NCI-H774 (cell line): ENCODE data around the gene SSPN.

Experiments used
- DNase-seq: peaks from one replicate; lab custom pipeline; 2025; lab: John Stamatoyannopoulos, UW

The SSPN gene

DNA sequence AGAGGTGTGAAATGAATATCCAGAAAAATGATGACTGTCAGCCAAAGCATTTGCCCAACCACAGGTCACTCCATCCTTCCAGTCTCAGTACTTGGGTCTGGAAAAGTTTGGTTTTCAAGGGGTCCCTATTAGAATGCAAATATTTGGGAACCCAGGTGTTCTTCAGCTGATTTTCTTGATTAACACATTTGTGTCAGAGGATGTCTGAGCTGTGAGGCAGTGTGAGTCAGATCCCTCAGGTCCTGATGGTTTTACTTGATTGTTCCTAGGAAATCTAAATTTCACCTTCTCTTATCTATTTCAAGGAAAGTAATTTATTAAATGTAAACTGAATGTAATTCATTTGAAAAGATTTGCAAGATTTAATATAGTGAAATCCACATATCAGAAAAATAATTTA is 71.5 kb downstream of the SSPN start:
- DNase-seq, result no peak

DNA sequence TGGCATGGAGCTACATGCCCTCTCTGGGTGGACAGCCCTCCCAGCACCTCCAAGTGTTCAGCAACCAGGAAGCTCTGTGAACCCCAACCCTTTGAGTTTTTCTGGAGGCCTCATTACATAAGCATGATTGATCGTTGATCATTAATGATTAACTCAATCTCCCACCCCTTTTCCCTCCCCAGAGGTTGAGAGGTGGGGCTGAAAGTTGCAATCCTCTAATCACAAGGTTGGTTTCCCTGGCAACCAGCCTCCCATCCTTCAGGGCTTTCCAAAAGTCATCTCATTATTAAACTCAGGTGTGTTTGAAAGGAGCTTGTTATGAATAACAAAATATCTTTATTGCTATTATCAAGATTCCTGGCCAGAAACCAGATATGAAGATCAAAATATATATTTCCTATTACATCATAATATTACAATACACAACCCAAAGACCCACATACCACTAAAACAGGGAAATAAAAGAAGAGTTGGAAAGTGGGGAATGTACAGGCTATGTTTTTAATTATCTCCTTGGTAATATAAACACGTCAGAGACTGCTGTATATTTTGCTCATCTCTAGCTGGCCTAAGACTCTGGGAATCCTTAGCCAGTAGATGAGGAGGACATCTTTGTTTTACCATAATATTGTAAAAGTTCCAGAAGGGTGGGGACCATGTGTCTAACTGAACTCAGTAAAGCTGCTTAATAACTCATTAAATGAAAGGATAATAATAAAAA is 73.6 kb downstream of the SSPN start:
- no peak for DNase-seq

DNA sequence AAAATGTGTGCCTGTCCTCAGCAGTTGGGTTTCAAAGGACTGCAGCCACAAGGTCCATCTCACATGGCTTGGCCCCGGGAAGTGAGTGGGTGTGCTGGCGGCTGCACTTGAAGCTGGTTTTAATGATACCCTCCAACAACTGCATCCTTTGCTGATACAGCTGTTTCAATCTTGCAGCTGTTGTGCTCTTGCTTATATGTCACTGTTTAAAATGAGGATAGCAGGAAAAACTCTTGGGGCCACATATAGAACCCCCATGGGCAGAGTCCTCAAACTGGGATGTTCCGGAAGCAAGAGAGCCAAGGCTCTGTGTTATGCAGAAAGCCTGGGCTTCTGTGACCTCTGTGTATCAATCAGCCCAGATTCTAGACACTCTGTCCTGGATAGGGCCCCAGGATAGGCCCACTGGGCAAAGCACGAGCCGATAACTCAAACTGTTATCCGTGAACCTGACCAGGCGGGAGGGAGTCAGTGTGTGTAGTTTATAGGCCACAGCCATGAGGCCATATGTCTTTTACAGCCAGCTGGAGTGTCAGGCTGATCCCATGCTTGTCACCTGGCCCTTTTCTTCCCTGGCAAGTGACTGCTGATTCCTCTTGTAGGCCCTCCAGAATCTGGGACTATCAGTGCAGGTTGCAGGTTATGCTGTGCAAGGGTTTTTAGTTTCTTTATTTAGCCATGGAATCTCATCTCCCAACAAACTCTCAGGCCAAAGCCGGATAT is 74.3 kb downstream of the SSPN start:
- DNase-seq, result no peak

DNA sequence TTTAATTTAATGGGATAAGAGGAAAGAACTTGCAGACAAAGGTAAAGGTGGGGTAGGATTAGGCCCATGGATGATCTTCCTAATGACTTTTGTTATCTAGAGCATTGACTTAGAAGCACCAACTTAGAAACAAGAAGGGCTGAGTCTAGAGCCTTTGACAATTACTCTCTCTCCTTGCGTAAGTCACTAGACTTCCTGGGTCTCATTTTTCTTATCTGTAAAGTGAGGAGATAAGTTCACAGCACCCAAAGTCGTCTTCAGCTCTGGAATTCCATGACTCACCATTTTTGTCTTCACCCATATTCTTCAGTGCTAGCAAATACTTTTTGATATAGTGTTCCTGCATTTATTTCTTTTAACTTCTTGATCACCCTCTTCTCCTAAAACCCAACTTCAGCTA is 75.7 kb downstream of the SSPN start:
- DNase-seq, result no peak

DNA sequence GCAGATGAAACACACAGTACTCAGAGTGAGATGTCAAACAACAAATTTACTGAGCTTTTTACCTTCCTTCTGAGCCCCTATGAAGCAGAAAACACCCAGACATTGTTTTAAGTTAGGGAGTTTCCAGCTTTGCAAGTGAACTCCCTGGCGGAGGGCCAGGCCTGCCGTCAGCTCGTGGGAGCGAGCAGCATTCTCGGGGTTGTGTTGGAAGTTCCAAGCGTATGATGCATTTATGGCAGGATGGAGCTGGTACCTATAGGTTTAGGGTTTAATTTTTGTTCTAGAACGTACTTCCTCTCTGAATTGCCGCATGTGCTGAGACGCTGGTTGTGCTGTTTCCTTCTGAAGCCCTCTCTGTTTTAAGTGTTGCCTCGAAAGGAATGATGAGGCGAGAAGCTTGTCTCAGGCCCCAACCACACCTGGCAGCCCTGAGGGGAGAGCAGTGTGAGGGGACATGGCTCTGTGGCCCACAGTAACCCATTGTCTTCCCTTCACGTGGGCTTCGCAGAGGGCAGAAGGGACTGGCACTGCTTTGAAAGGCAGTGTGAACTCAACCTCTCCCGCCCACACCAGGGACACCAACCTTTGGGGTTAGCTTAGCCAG is 76.6 kb downstream of the SSPN start:
- no peak for DNase-seq

DNA sequence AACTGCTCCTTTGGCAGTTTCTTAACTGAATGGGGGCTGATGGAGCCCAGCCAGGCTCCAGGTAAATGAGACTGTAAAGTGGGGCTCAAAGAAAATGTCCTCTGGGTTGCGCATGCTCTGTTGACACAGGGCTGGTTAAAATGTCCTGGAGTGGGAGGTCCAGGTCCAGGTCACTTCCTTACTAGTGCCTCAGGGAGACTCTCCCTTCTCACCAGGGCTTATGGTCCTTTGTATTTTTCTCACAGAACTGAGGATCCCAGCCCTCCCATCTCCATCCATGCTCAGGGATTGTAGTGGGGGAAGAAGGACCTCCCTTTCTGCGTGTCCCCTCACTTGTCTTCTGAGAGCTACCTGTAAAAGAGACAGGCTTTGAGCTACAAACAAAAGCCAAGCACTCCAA is 77.5 kb downstream of the SSPN start:
- DNase-seq, result no peak

DNA sequence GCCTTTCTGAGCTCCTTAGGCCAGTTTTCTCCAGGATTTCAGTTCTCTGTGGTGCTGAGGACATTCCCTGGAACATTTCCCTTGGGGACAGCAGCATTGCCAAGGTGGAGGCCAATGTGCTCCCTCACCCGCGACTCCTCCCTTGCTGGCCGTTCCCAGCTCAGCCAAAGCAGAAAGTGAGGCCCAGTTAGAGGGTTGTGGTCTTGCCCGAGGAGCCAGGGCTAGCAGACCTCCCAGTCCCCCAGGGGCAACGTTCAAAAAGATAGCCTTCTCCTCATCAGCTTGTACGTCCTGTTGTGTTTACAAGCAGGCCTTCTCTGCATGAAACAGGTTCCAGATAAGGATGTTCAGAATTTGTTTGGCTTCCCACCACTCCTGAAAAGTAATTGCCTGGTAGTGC is 78.4 kb downstream of the SSPN start:
- no peak for DNase-seq

DNA sequence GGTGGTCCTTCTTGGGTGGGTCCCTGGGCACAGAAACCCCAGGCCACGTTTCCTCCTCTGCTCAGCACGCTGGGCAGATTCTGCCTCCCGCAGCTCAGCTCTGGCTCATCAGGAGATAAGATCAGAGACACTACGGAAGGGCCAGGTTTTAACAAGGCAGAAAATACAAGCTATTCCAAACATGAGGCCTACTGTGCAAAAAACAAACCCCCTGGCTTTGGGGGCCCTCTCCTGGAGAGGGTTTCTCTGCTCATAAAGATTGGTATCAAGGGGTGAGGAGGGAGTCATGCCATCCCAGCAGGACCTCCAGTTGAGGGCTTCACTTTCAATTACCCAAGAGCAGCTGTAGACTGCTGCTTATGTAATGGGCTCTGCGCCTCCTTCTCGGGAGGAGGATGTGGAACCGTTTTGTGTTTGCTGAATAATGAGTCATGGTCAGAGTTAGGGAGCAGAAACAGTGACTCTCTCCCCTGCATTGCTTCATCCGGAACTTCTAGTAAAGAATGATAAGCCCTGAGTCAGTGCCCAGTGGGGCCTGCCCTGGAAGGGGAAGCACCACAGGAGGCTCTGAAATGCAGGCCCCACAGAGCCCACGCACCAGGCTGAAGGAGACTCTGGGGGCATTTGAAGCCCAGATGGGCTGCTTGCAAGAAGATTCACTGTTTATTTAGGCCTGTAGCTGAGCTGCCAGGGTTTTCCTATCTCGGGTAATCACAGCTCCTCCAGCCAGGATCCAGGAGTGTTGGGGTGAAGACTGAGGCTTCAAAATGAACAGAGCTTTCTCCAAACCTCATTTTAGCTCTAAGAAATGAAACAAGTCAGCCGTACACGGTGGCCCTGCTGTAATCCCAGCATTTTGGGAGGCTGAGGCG is 79.3 kb downstream of the SSPN start:
- peak; percentile 36 for DNase-seq

DNA sequence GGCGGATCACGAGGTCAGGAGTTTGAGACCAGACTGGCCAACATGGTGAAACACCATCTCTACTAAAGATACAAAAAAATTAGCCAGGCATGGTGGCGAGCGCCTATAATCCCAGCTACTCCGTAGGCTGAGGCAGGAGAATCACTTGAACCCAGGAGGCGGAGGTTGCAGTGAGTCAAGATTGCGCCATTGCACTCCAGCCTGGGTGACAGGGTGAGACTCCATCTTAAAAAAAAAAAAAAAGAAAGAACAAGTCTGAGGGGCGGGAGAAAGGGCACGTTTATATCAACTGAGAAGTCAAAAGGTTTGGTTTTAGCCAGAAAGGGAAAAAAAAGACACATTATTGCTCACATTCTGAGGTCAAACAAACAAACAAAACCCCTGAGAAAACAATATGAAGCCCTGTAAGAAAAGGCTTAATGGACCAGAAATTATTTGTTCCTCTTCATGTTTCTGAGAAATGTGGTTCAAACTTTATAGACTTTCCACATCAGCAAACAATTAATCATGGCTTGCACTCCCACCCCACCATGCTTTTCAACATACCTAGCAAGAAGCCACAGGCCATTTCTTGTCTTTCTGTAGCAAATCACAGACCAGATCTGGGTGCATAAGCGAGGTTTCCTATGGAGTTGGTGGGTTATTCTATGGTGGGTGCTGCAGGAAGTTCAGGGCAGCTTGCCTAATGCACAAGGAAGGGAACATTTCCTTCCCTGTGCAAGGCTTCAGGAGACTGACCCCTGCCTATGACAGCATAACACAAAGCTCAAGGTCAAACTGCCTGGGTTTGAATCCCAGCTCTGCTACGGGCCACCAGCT is 80.1 kb downstream of the SSPN start:
- DNase-seq, result no peak

DNA sequence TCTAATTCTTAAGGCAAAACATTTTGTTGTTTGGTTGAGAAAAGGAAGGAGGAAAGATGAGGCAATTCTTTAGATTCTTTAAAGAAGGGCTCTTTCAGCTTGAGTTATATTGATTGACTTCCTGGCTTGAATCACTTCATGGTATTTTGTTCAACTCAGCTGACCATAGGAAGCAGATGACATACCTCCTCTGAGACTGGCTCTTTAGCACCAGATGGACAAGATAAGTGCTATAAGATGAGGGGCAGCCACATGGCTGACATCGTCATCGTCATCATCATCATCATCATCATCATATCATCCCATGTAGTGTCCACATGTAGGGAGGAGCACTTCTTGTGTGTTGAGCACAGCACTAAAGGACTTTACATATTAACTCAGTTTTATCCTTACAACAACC is 81.3 kb downstream of the SSPN start:
- no peak for DNase-seq

DNA sequence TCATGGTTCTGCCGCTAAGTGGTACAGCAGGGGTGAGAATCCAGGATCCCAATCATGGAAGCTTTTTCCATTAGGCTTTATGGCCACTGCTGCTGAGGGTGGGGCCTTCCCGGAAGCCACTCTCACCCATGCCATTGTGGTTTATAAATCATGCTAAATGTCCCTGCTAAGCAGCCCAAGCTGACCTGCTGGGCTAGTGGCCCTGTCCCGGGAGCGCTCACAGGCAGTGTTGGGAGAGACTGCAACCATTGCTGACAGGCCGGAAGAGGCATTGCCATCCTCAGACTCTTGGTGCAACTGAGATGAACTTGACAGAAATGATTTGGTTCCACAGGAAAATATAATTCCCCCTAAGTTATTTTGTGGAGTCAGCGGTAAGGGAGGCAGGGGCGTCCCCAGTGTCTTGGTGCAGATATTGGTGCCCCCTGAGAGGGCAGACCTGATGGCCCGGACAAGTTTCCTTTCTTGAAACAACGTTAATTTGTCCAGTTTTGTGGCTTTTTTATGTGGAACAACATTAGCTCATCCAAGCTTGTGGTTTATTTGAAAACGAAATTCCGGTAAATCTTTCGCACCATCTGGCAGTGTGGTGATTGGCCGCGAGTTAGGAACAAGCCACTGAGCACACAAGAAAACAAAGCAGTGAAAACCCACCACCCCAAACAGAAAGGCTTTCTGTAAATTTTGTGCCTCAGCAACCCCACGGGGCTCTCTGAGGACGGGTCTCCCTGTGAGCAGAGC is 82.3 kb downstream of the SSPN start:
- no peak for DNase-seq

DNA sequence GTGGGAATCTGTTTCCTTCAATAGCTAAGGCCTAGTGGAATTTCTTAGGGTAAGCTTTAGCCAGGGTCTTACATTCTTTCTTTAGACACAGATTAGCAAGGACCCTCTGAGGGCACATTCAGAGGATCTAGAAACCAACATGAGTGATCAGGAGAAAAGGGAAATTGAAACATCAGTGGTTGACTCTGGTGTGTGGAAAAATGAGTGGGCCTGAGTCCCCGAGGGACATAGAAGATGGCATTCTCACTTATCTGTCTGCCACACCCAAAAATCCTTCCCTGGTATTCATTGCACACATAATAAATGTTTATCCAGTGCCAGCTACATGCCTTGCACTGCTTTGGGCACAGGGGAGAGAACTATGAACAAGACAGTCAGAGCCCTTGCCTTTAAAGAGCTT is 82.9 kb downstream of the SSPN start:
- no peak for DNase-seq

DNA sequence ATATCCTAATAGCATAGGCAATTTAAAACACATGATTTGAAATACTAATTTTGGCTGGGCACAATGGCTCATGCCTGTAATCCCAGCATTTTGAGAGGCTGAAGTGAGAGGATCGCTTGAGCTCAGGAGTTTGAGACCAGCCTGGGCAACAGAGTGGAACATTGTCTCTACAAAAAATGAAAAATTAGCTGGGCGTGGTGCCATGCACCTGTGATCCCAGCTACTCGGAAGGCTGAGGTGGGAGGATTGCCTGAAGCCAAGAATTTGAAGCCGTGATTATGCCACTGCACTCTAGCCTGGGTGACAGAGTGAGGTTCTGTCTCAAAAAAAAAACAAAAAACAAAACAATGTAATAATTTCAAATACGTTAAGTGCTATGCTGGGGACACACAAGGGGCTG is 83.3 kb downstream of the SSPN start:
- DNase-seq, result no peak

DNA sequence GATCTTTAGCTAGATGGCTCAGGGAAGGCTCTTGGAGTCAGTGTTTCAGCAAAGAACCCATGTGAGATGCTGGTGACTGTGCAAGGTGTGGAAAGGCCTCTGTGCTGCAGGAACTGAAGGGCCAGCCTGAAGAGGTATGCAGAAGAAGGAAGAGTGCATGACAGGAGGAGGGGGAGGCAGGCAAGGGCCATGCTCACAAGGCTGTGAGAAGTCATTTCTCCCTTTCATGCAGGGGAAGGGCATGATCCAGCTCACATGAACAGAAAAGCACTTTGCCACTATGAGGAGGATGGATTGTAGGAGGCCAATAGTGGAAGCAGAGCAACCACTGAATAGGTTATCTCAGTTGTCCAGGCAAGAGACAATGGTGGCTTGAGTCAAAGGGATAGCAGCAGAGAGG is 83.7 kb downstream of the SSPN start:
- no peak for DNase-seq

DNA sequence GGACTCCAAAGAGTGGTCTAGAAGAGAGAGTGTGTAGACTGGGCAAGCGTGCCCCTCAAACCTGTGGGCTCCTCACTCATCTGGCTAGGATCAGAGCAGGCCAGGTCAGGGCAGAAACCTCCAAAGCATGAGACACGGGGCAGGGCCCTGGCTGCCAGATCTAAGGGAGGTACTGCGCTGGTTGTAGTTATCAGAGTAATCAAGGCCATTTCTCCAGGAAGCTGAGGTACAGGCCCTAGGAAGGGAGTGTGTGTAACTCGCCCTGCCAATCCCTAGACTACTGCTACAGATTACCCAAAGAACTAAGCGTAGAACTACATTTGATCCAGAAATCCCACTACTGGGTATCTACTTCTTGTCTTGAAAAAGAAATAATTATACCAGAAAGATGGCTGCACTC is 84.5 kb downstream of the SSPN start:
- no peak for DNase-seq

DNA sequence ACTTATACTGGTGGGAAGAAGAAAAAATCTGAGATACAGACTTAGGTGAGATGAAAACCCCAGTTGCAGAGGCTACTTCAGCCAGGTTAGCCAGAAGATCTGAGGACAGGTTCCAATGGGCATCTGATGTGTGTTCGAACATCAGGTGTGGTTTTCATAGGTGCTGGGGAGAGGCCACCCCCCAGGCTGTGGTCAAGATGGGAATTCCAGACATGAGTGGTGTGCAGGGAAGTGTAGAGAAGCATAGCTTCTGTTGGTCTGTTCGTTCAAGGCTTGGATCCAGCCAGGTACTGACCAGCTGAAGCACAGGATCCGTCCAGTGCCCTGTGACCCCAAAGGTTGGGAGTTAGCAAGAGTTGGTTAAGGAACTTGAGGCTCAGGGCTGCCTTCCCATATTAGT is 85.5 kb downstream of the SSPN start:
- DNase-seq, result no peak

DNA sequence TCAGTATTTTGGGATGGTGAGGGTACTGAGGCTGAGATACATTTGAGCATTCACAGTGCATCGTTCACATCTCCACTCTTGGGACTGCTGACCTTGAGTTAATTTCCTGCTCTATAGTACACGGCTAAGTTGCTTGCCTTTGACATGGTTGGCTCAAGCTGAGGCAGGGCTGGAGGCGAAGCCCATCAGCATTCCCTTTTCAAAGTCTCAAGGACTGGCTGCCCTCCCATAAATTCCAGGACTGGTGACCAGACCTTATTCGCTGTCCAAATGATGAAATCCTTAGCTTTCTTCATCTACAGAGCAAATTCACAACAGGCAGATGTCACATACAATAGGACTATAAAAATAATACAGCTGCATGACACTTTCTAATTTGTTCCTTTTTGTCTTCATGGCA is 85.9 kb downstream of the SSPN start:
- no peak for DNase-seq

DNA sequence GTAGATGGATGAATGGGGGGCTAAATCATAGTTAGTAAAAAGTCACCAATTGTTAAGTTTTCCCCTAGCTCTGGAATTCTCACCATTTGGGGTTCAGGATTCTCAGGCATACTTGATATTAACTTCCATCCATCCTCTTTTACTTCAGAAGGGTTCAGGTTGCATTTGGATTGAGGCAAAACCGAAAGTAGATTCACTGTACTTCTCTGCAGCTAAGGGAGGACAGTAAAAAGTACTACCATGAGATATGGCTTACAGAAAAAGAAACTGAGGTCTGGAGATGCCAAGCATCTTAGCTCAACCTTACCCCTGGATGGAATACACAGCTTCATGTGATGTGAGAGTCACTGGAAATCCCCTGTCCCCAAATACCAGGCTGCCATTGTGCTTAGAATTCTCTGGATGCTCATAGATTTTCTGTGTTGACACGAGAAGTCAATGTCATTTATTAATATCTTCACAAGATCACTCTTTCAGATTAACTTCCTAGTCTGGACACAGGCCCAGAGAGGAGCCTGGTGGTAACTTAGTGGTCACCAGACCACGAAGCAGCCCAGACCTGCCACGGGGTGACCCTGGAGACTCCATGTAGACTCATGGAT is 87.1 kb downstream of the SSPN start:
- no peak for DNase-seq

DNA sequence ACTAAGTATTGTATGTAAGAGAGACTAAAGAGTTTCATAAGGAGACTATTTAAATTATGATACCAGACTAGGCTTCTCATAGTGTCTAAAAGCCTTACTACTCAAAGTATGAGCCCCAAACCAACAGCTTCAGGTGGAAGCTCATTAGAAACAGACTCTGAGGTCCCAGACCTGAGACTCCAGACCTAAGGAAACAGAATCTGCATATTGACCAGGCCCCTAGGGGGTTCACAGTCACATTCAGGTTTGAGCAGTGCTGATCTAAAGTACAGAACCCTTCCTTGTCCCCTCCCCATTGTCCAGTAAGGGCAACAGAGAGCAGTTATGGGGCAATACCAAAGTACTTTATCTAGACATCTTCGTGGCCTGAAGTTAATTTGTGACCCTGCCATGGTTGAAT is 87.7 kb downstream of the SSPN start:
- no peak for DNase-seq

DNA sequence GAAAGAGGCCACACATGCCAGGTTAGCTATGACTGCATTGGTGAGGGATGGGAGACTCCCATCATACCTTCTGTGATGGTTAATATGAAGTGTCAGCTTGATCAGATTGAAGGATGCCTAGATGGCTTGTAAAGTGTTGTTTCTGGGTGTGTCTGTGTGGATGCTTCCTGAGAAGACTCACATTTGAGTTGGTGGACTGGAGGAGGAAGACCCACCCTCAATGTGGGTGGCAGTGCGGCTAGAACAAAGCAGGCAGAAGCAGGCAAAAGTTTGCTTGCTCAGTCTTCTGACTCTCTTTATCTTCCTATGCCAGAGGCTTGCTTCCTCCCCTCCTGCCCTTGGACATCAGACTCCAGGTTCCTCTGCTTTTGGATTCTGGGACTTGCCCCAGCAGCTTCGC is 88.2 kb downstream of the SSPN start:
- no peak for DNase-seq

DNA sequence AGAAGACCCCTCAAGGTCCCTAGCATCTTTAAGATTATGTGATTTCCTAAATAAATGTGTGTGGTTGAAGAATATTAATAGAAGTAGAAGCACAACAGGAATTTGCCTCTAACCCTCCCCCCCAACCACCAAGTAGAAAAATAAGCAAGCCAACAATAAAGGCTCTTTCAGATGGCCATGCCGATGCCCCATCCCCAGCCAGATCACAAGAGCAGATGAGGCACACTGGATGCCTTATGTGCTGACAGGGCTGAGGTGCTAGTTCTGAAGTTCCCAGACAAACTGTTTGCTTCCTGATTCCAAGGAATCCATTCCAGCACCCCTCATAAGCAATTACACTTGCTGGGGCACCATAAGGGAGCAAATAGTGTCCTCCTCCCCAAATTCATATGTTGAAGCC is 90.0 kb downstream of the SSPN start:
- no peak for DNase-seq
